HepG2 (cell line): Measurements from ENCODE around the gene ADGRG1. TPM values are rescaled to one million over a fixed set of nuclear protein-coding genes. Genes with fewer than 3 reads are reported as not detected.

ENCODE experiments used
- AKAP8 ChIP-seq: sonication (generic); formaldehyde crosslinking; IDR thresholded peaks from 2 replicates; pipeline ENCODE4 v1.5.1; 2020; ENCODE audit warnings: mild to moderate bottlenecking, missing genetic modification reagents
- CBX1 ChIP-seq: IDR thresholded peaks from one replicate; pipeline ENCODE4 v1.6.1; 2016; ENCODE audit warnings: antibody characterized with exemption, low read depth
- ETV5 ChIP-seq: IDR thresholded peaks from 2 replicates; pipeline ENCODE4 v1.6.1; 2018; ENCODE audit warnings: missing biosample characterization, missing genetic modification reagents, inconsistent platforms, borderline replicate concordance
- HDAC6 ChIP-seq: fragments of 200-600 bp; sonication (generic); IDR thresholded peaks from 2 replicates; pipeline ENCODE4 v1.7.0; 2017; ENCODE audit warnings: mild to moderate bottlenecking, antibody characterized with exemption, low read length, low read depth
- ISL2 ChIP-seq: sonication (generic); formaldehyde crosslinking; IDR thresholded peaks from 2 replicates; pipeline ENCODE4 v1.5.0; 2020; ENCODE audit warnings: missing genetic modification reagents
- NFKBIZ ChIP-seq: IDR thresholded peaks from 2 replicates; pipeline ENCODE4 v1.6.1; 2018; ENCODE audit warnings: missing genetic modification reagents, missing compliant biosample characterization
- NR3C1 ChIP-seq: sonication (generic); formaldehyde crosslinking; IDR thresholded peaks from 2 replicates; pipeline ENCODE4 v1.4.0; 2020; ENCODE audit warnings: missing genetic modification reagents
- PHB2 ChIP-seq: fragments of 450-650 bp; IDR thresholded peaks from 2 replicates; pipeline ENCODE4 v1.6.1; 2018; ENCODE audit not compliant: partially characterized antibody
- RBFOX2 ChIP-seq: fragments of 200-400 bp; formaldehyde crosslinking; IDR thresholded peaks from 2 replicates; pipeline ENCODE4 v1.6.1; 2017; ENCODE audit warnings: low read depth, mild to moderate bottlenecking, low read length
- SALL2 ChIP-seq: sonication (generic); formaldehyde crosslinking; IDR thresholded peaks from 2 replicates; pipeline ENCODE4 v1.8.1; 2023; ENCODE audit warnings: mild to moderate bottlenecking, missing genetic modification reagents, inconsistent platforms
- SETDB1 ChIP-seq: sonication (generic); formaldehyde crosslinking; IDR thresholded peaks from 2 replicates; pipeline ENCODE4 v1.5.1; 2020; ENCODE audit warnings: missing genetic modification reagents, mild to moderate bottlenecking, borderline replicate concordance
- SMARCE1 ChIP-seq: fragments of 450-650 bp; IDR thresholded peaks from 2 replicates; pipeline ENCODE4 v1.6.1; 2017; ENCODE audit warnings: borderline replicate concordance
- TAF1 ChIP-seq: sonication (generic); formaldehyde crosslinking; IDR thresholded peaks from 2 replicates; pipeline ENCODE4 v1.4.0; 2020; ENCODE audit warnings: missing genetic modification reagents
- ZNF121 ChIP-seq: sonication (generic); formaldehyde crosslinking; IDR thresholded peaks from 2 replicates; pipeline ENCODE4 v1.5.0; 2020; ENCODE audit warnings: mild to moderate bottlenecking, missing genetic modification reagents
- ZNF143 ChIP-seq: sonication (generic); formaldehyde crosslinking; IDR thresholded peaks from 2 replicates; pipeline ENCODE4 v1.4.0; 2020; ENCODE audit warnings: missing genetic modification reagents
- ZNF260 ChIP-seq: sonication (generic); formaldehyde crosslinking; IDR thresholded peaks from 2 replicates; pipeline ENCODE4 v1.4.0; 2020; ENCODE audit warnings: missing genetic modification reagents, low read depth, mild to moderate bottlenecking, borderline replicate concordance
- ZNF275 ChIP-seq: sonication (generic); formaldehyde crosslinking; IDR thresholded peaks from 2 replicates; pipeline ENCODE4 v1.8.0; 2022; ENCODE audit warnings: missing genetic modification reagents, mild to moderate bottlenecking, inconsistent platforms, borderline replicate concordance
- ZNF282 ChIP-seq: fragments of 450-650 bp; IDR thresholded peaks from 2 replicates; pipeline ENCODE4 v1.6.1; 2018; ENCODE audit not compliant: partially characterized antibody
- ZNF484 ChIP-seq: sonication (generic); formaldehyde crosslinking; IDR thresholded peaks from 2 replicates; pipeline ENCODE4 v1.5.1; 2020; ENCODE audit warnings: mild to moderate bottlenecking, low read depth, missing genetic modification reagents, borderline replicate concordance
- ZNF597 ChIP-seq: sonication (generic); formaldehyde crosslinking; IDR thresholded peaks from 2 replicates; pipeline ENCODE4 v1.5.0; 2020; ENCODE audit warnings: missing genetic modification reagents
- ZNF670 ChIP-seq: sonication (generic); formaldehyde crosslinking; IDR thresholded peaks from 2 replicates; pipeline ENCODE4 v1.8.0; 2022; ENCODE audit warnings: mild to moderate bottlenecking, missing genetic modification reagents, borderline replicate concordance
- ZUFSP ChIP-seq: sonication (generic); formaldehyde crosslinking; IDR thresholded peaks from 2 replicates; pipeline ENCODE4 v1.9.0; 2021; ENCODE audit warnings: missing genetic modification reagents, mild to moderate bottlenecking, borderline replicate concordance
- polyA plus RNA-seq, 8 experiments: library from polyadenylated mRNA; depleted of rRNA in 3 of 8; stranded (reverse) in 7 of 8; unstranded in 1 of 8; fragments of >200 nt; fragmentation: Illumina TruSeq in 4 of 8; extraction: Trizol in 4 of 8; gene quantifications; 2 replicates each; pipeline versions ENCODE4 v1.2.1 to v1.2.3, GENCODE V29; 2011 to 2016; ENCODE audit warnings: low read depth in 4 of 8, missing spikeins in 1 of 8, mixed read lengths in 1 of 8; ENCODE audit not compliant: insufficient read depth in 1 of 8
- total RNA-seq, 5 experiments: library from RNA; depleted of rRNA; stranded (reverse); fragments of >200 nt; fragmentation: Illumina TruSeq; extraction: Trizol; gene quantifications; 2 replicates each; pipeline ENCODE4 v1.2.3, GENCODE V29; 2016; ENCODE audit warnings: low read depth in 1 of 5
- TF ChIP-seq, protein P1 (sequence below): sonication (generic); formaldehyde crosslinking; IDR thresholded peaks from 2 replicates; pipeline ENCODE4 v1.4.0; 2020; ENCODE audit warnings: missing genetic modification reagents
- TF ChIP-seq, protein P2 (sequence below): sonication (generic); formaldehyde crosslinking; IDR thresholded peaks from 2 replicates; pipeline ENCODE4 v1.8.1; 2023; ENCODE audit warnings: mild to moderate bottlenecking, missing genetic modification reagents, borderline replicate concordance

Gene ADGRG1
- total and polyA plus RNA-seq, 2 of the 13 experiments (the other 11 are each of a cell fraction or from before 2014, with no cell fraction given): 2.7 to 5.9 TPM

DNA sequence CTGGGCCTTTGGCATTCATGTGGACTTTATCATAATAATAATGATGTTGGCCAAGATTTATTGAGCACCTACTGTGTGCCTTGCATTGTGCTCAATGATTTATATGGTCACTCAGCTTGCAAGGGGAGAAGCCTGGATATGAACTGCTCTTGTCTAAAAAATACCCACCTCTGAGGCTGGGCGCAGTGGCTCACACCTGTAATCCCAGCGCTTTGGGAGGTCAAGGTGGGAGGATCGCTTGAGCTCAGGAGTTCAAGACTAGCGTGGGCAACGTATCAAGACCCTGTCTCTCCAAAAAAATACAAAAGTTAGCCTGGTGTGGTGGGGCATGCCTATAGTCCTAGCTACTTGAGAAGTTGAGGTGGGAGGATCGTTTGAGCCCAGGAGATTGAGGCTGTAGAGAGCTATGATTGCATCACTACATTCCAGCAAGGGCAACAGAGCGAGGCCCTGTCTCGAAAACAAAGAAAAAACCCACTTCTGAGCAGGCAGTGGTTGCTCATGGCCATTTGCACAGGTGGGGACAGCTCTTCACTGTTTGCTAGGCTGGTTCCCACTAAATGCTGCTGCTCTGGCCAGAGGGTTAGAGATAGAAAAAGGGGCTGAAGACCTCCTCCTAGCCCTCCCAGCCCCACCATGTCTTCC lies 4.3 kb upstream of the ADGRG1 start (continued):
- TF ChIP-seq, protein P1, sequence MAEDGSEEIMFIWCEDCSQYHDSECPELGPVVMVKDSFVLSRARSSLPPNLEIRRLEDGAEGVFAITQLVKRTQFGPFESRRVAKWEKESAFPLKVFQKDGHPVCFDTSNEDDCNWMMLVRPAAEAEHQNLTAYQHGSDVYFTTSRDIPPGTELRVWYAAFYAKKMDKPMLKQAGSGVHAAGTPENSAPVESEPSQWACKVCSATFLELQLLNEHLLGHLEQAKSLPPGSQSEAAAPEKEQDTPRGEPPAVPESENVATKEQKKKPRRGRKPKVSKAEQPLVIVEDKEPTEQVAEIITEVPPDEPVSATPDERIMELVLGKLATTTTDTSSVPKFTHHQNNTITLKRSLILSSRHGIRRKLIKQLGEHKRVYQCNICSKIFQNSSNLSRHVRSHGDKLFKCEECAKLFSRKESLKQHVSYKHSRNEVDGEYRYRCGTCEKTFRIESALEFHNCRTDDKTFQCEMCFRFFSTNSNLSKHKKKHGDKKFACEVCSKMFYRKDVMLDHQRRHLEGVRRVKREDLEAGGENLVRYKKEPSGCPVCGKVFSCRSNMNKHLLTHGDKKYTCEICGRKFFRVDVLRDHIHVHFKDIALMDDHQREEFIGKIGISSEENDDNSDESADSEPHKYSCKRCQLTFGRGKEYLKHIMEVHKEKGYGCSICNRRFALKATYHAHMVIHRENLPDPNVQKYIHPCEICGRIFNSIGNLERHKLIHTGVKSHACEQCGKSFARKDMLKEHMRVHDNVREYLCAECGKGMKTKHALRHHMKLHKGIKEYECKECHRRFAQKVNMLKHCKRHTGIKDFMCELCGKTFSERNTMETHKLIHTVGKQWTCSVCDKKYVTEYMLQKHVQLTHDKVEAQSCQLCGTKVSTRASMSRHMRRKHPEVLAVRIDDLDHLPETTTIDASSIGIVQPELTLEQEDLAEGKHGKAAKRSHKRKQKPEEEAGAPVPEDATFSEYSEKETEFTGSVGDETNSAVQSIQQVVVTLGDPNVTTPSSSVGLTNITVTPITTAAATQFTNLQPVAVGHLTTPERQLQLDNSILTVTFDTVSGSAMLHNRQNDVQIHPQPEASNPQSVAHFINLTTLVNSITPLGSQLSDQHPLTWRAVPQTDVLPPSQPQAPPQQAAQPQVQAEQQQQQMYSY: no peak
- TF ChIP-seq ZNF121 (CRISPR knock-in tag) (peak; percentile 85), ZNF282 (no peak), PHB2 (no peak), SALL2 (no peak), SMARCE1 (no peak), ETV5 (CRISPR knock-in tag) (no peak), HDAC6 (no peak), ZNF484 (CRISPR knock-in tag) (no peak), ZNF260 (CRISPR knock-in tag) (no peak), ZNF597 (CRISPR knock-in tag) (no peak), CBX1 (no peak), ZNF670 (no peak), ZNF275 (no peak), SETDB1 (no peak), ZUFSP (no peak), RBFOX2 (no peak), TAF1 (no peak), NFKBIZ (peak; percentile 50; the same call in 1 of the 2 replicates), ZNF143 (no peak), AKAP8 (CRISPR knock-in tag) (no peak), NR3C1 (no peak), ISL2 (0 out of 2 replicates have a peak, but pooled peaks have one; percentile 29)
- TF ChIP-seq, protein P2, sequence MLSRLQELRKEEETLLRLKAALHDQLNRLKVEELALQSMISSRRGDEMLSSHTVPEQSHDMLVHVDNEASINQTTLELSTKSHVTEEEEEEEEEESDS (CRISPR knock-in tag): no peak
